ENCODE data around the gene GCLM. TPM values are rescaled to one million over a fixed set of nuclear protein-coding genes. Genes with fewer than 3 reads are reported as not detected.

The GCLM gene
- total and polyA plus RNA-seq, 2 donors (not counting 3 experiments of a cell fraction or from before 2014, with no cell fraction given): 12.3 to 55.9 TPM

DNA sequence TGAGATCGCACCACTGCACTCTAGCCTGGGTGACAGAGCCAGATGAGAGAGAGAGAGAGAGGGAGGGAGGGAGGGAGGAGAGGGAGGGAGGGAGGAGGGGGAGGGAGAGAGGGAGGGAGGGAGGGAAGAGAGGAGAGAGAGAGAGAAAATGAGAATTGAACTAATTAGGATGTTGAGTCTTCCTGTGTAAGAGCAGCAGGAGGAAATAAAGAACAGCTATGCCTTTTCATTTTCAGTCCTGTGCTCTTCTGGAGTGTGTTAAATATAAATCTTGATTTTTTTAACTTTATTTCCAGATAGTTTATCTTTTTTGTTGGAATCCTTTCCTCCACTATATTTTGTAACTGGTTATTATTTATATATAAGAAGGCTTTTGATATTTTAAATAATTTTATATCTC, 57.4 kb downstream of the GCLM start:
- H2AFZ ChIP-seq (ENCODE audit: low read depth, low read length): no peak overlapping the region
- H3K9ac ChIP-seq (replicated peaks; ENCODE audit: extremely low read depth, insufficient read depth, low read length): no peak overlapping the region
- H3K27ac ChIP-seq (ENCODE audit: insufficient read depth, low read depth, low read length): no peak overlapping the region
- TF ChIP-seq JUN (IDR thresholded peaks at IDR 0.05; ENCODE audit: borderline replicate concordance, insufficient read depth, insufficient read length, low read depth): no peak
- TF ChIP-seq GATA2 (IDR thresholded peaks at IDR 0.05; ENCODE audit: insufficient read depth, insufficient read length, low read depth, low read length): no peak
- TF ChIP-seq EZH2 (IDR thresholded peaks at IDR 0.05; ENCODE audit: borderline replicate concordance, low read depth, low read length, severe bottlenecking): no peak
- TF ChIP-seq FOS (IDR thresholded peaks at IDR 0.05; ENCODE audit: borderline replicate concordance, insufficient read depth, low read length): no peak
- no peak for TF ChIP-seq POLR2A (IDR thresholded peaks at IDR 0.05; ENCODE audit: low read depth, low read length)
- TF ChIP-seq POLR2AphosphoS5 (IDR thresholded peaks at IDR 0.05; ENCODE audit: insufficient read depth, low read depth, low read length): no peak
- TF ChIP-seq, protein P1, sequence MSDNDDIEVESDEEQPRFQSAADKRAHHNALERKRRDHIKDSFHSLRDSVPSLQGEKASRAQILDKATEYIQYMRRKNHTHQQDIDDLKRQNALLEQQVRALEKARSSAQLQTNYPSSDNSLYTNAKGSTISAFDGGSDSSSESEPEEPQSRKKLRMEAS (IDR thresholded peaks at IDR 0.05; ENCODE audit: insufficient read depth, insufficient read length): no peak
- TF ChIP-seq MYC (IDR thresholded peaks at IDR 0.05; ENCODE audit: low read depth, low read length): no peak
- TF ChIP-seq CTCF (IDR thresholded peaks at IDR 0.05; ENCODE audit: extremely low read depth in 1 of 2, insufficient read depth in 1 of 2, low read depth in 1 of 2, low read length in 2 of 2): no peak
- peaks cover 0 to 7% of the 10 kb centered on the region in 2 experiments for H3K27me3 ChIP-seq (ENCODE audit: control insufficient read depth in 2 of 2, insufficient read depth in 2 of 2, low read length in 2 of 2)
- POLR2A ChIA-PET: no interaction called here
- DNase-seq (ENCODE audit: low read depth, low spot score): no peak
- no peaks in the 10 kb centered on the region for H3K9me1 ChIP-seq (replicated peaks; ENCODE audit: control insufficient read depth, extremely low read depth, insufficient read depth, low read length)
- dilution Hi-C loops (cut with MboI; ENCODE audit: extremely low pct_ligation_motif_present, low sequenced_read_pairs): no loop called here
- no peak overlapping the region for H3K4me3 ChIP-seq (replicated peaks in 1 of 3; ENCODE audit: insufficient read depth in 1 of 3, low read depth in 1 of 3, low read length in 3 of 3)
- intact Hi-C loops (cut with micrococcal nuclease): no loop called here
- no peaks in the 10 kb centered on the region for H3K9me3 ChIP-seq (replicated peaks; ENCODE audit: control insufficient read depth, insufficient read depth, low read length)
- no peaks in the 10 kb centered on the region for H4K20me1 ChIP-seq (replicated peaks; ENCODE audit: control insufficient read depth, extremely low read depth, insufficient read depth, low read length)
- BruUV-seq (replicated peaks): no TSS peak
- H3K79me2 ChIP-seq (ENCODE audit: control insufficient read depth, insufficient read depth, low read length): no peaks in the 10 kb centered on the region
- H3K4me1 ChIP-seq (ENCODE audit: control insufficient read depth, extremely low read depth, insufficient read depth, low read length): peaks cover 8% of the 10 kb centered on the region
- H3K4me2 ChIP-seq (ENCODE audit: insufficient read depth, low read length): no peak overlapping the region
- H3K36me3 ChIP-seq (ENCODE audit: control insufficient read depth in 2 of 2, extremely low read depth in 1 of 2, insufficient read depth in 2 of 2, low read length in 2 of 2): no peaks in the 10 kb centered on the region
- no peak for FAIRE-seq
- CTCF ChIA-PET: interaction anchor here (1.3 to 2.4 kb wide), 6 partner anchors 38 to 547 kb away, joined by 3 to 22 read pairs (median 14); no protein-coding TSS in a partner anchor
